Ectodermal cell (in vitro differentiated cells): Measurements from ENCODE around the gene GALNT18.

Experiments
- H3K27ac ChIP-seq: 2 replicates; pipeline ENCODE4 v1.7.0; 2013; ENCODE audit warnings: mild to moderate bottlenecking, low read depth, low read length; ENCODE audit not compliant: insufficient read depth, poor library complexity, severe bottlenecking
- H3K27me3 ChIP-seq: 2 replicates; pipeline ENCODE4 v1.7.0; 2013; ENCODE audit warnings: mild to moderate bottlenecking, low read length; ENCODE audit not compliant: insufficient read depth, control insufficient read depth, poor library complexity, severe bottlenecking
- H3K36me3 ChIP-seq: one replicate; pipeline ENCODE4 v1.7.0; 2013; ENCODE audit warnings: low read length; ENCODE audit not compliant: control insufficient read depth, insufficient read depth
- H3K4me1 ChIP-seq: one replicate; pipeline ENCODE4 v1.7.0; 2013; ENCODE audit warnings: low read length; ENCODE audit not compliant: control insufficient read depth, insufficient read depth
- H3K4me3 ChIP-seq: 2 replicates; pipeline ENCODE4 v1.7.0; 2013; ENCODE audit warnings: low read depth, low read length, control low read depth; ENCODE audit not compliant: insufficient read depth
- H3K9me3 ChIP-seq: 2 replicates; pipeline ENCODE4 v1.7.0; 2013; ENCODE audit warnings: mild to moderate bottlenecking, low read length, moderate library complexity; ENCODE audit not compliant: control insufficient read depth
- WGBS, 2 experiments: methylation state at CpG; one replicate each; pipeline ENCODE4 v1.1.7; 2013; ENCODE audit warnings: missing lambda C conversion rate in 2 of 2; 5-methylcytosine and 5-hydroxymethylcytosine counted together

Gene GALNT18

DNA sequence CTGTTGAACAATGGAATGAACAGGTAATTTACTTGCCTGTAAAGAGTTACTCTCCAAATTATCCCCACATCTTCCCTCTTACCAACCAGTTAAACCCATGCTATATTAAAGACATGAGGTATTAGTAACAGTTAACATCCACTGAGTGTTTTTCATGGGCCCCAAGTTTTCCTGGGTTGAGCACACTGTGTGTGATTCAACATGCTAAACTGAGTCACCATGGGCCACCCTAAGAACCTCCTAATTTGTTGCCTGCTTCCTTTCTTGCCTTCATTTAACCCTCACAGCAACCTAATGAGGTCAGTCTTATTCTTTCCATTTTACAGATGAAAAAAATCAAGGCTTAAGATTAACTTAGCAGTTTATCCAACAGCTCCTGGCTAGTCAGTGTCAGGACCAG lies 51.0 kb downstream of the GALNT18 start:
- no peaks in the 10 kb centered on the region for H3K27me3 ChIP-seq
- no peak overlapping the region for H3K4me3 ChIP-seq
- H3K27ac ChIP-seq: no peak overlapping the region
- H3K36me3 ChIP-seq: no peaks in the 10 kb centered on the region
- H3K9me3 ChIP-seq: no peaks in the 10 kb centered on the region
- H3K4me1 ChIP-seq: no peaks in the 10 kb centered on the region

- 88% methylated on average over 14 of the region's 14 CpGs for WGBS, 2 experiments
- no peaks in the 10 kb centered on the region for H3K9me3 ChIP-seq
- no peak overlapping the region for H3K27ac ChIP-seq
- H3K36me3 ChIP-seq: no peaks in the 10 kb centered on the region
- no peaks in the 10 kb centered on the region for H3K27me3 ChIP-seq
- no peaks in the 10 kb centered on the region for H3K4me1 ChIP-seq
- H3K4me3 ChIP-seq: no peak overlapping the region
These were observed 51.8 kb downstream of the GALNT18 start for GRCh38 chr11:11569936-11570491.

DNA sequence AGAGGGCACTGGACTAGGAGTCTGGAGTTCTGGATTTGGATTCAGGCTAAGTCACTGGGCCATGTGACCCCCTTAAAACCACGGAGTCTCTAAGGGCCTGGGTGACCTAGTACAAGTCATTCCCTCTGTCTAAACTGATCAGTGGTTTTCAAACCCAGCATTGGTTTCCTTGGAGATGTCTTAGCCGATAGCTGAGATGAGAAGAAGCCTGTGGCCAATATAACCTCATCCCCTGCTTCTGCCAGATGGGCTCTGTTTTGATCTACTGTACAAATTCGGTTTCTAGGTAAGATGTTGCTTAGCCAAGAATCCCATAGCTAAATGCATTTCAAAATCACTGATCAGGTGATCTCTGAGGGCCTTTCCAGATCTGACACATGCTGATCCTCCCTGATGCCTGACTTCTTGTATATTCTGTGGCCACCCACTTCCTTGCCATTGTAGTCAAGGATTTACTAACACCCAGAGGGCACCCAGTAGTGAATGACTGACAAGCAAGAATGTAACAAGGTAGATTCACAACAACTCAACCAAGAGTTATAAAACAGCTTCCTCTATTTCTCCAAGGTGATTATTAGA lies 53.1 kb downstream of the GALNT18 start:
- H3K27ac ChIP-seq: no peak overlapping the region
- H3K36me3 ChIP-seq: no peaks in the 10 kb centered on the region
- WGBS, 2 experiments: 90 to 97% methylated on average over 3 of the region's 3 CpGs
- no peaks in the 10 kb centered on the region for H3K4me1 ChIP-seq
- H3K9me3 ChIP-seq: no peaks in the 10 kb centered on the region
- no peaks in the 10 kb centered on the region for H3K27me3 ChIP-seq
- H3K4me3 ChIP-seq: no peak overlapping the region

DNA sequence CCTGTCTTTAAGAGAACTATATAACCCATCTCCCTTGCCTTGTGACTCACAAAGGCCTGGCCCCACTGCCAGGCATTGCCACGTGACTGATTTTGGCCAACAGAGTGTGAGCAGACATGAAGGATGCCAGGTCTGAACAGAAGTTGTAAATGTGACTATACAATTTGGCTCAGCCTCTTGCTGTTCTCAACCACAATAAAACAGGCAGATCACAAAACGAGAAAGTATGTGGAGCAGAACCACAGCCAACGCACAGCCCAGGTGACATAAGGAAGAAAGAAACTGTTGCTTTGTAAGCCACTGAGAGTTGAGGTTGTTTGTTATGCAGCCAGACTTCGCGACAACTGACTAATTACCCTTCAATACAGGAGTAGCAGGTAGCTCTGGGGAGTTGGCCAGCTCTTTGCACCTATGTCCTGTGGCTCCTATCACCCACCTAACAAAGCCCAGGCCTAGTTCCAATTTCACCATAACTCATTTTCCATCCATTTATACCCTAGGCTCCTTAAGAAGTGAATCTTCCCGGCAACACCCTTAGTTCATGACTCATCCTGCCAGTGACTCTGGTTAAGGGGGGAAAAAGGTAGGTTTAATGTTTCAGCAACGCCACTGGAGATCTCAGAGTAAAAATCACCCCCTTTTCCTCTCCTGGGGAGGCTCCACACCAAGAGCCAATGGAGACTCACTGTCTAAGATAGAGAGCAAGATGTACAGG lies 53.7 kb downstream of the GALNT18 start:
- H3K9me3 ChIP-seq: no peaks in the 10 kb centered on the region
- H3K4me3 ChIP-seq: no peak overlapping the region
- H3K27me3 ChIP-seq: no peaks in the 10 kb centered on the region
- no peak overlapping the region for H3K27ac ChIP-seq
- no peaks in the 10 kb centered on the region for H3K4me1 ChIP-seq
- 73 to 76% methylated on average over 7 of the region's 7 CpGs for WGBS, 2 experiments
- no peaks in the 10 kb centered on the region for H3K36me3 ChIP-seq

- no peaks in the 10 kb centered on the region for H3K36me3 ChIP-seq
- H3K4me3 ChIP-seq: no peak overlapping the region
- no peaks in the 10 kb centered on the region for H3K4me1 ChIP-seq
- H3K27me3 ChIP-seq: no peaks in the 10 kb centered on the region
- no peaks in the 10 kb centered on the region for H3K9me3 ChIP-seq
- no peak overlapping the region for H3K27ac ChIP-seq
- 94 to 97% methylated on average over 2 of the region's 2 CpGs for WGBS, 2 experiments
These were observed 56.2 kb downstream of the GALNT18 start for GRCh38 chr11:11565636-11566035.

DNA sequence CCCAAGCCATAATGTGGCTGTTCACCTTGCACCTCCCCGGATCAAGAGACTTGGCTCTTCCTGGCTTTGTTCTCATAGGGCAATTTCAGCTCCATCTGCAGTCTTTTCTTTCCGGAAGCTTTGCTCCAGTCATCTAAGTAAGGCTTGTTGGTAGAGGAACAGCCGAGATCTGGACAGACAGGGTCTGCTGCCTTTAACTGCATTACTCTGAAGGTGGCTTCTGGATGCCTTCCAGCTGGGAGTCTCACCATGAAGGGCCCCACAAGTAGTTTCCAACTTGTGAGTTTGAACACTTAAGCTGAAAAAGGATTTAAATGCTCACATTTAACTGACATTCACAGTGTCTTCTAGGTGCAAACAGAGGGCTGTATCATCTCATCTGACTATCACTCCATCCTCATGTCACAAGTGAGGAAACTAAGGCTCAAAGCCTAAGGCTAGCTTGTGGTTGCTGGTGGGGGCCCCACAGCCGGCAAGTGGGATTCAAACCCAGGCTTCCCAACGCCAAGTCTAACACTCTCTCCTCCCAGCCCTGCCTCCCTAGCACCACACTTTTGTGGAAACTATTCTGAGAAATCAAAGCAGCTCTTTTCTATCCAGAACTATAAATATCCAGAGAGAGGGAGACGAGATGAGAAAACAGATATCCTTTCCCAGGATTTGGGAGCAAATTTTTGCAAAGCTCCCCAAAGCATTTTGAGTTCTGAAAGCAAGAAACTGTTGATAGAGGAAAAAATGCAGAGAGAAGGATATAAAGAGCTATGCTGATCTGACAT lies 58.4 kb downstream of the GALNT18 start:
- Histone ChIP-seq H3K36me3 (no peaks in the 10 kb centered on the region), H3K4me3 (no peak overlapping the region), H3K9me3 (no peaks in the 10 kb centered on the region), H3K4me1 (no peaks in the 10 kb centered on the region), H3K27me3 (no peaks in the 10 kb centered on the region), H3K27ac (no peak overlapping the region)
- 89 to 92% methylated on average over 6 of the region's 6 CpGs for WGBS, 2 experiments

- no peaks in the 10 kb centered on the region for H3K9me3 ChIP-seq
- no peak overlapping the region for H3K4me3 ChIP-seq
- no peaks in the 10 kb centered on the region for H3K36me3 ChIP-seq
- H3K4me1 ChIP-seq: no peaks in the 10 kb centered on the region
- no peaks in the 10 kb centered on the region for H3K27me3 ChIP-seq
- 93 to 94% methylated on average over 5 of the region's 5 CpGs for WGBS, 2 experiments
- no peak overlapping the region for H3K27ac ChIP-seq
These were observed 59.8 kb downstream of the GALNT18 start for GRCh38 chr11:11561991-11562390.

DNA sequence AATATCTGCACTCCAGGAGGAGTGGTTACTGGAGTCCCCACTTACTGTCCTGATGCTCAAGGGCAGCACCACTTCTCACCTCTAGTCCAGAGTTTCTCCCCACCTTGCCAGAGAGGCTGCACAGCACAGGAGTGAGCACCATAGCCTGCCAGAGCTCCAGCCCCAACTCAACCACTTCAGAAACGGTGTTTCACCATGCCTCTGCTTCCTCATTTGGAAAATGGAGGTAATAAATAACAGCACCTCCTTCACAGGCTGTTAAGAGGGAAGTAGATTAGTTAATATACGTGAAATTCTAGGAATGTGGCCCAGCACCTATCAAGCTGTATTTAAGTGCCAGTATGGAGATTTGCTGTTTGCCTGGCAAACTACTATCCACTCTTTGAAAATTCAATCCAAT lies 63.0 kb downstream of the GALNT18 start:
- Histone ChIP-seq H3K9me3 (no peaks in the 10 kb centered on the region), H3K4me1 (no peaks in the 10 kb centered on the region), H3K27me3 (no peaks in the 10 kb centered on the region), H3K36me3 (no peaks in the 10 kb centered on the region), H3K4me3 (no peak overlapping the region), H3K27ac (no peak overlapping the region)
- WGBS, 2 experiments: 93 to 100% methylated on average over 2 of the region's 2 CpGs

GRCh38 chr11:11558396-11558795 lies 63.4 kb downstream of the GALNT18 start:
- WGBS, 2 experiments: 88 to 95% methylated on average over 3 of the region's 3 CpGs
- no peaks in the 10 kb centered on the region for H3K9me3 ChIP-seq
- H3K4me1 ChIP-seq: no peaks in the 10 kb centered on the region
- no peaks in the 10 kb centered on the region for H3K27me3 ChIP-seq
- no peak overlapping the region for H3K4me3 ChIP-seq
- no peak overlapping the region for H3K27ac ChIP-seq
- H3K36me3 ChIP-seq: no peaks in the 10 kb centered on the region

- no peaks in the 10 kb centered on the region for H3K4me1 ChIP-seq
- H3K27ac ChIP-seq: no peak overlapping the region
- WGBS, 2 experiments: 83 to 87% methylated on average over 6 of the region's 6 CpGs
- H3K9me3 ChIP-seq: no peaks in the 10 kb centered on the region
- no peak overlapping the region for H3K4me3 ChIP-seq
- no peaks in the 10 kb centered on the region for H3K36me3 ChIP-seq
- no peaks in the 10 kb centered on the region for H3K27me3 ChIP-seq
These were observed 66.6 kb downstream of the GALNT18 start for GRCh38 chr11:11555208-11555607.
